Ishikawa (cell line): Measurements from ENCODE around the gene FADS6.

Source experiments
- CEBPB ChIP-seq: IDR thresholded peaks from 2 replicates; pipeline ENCODE4 v1.6.1; 2012
- CREB1 ChIP-seq: IDR thresholded peaks from 2 replicates; pipeline ENCODE4 v1.6.1; 2012; ENCODE audit warnings: low read depth
- EGR1 ChIP-seq: IDR thresholded peaks from 2 replicates; pipeline ENCODE4 v1.6.1; 2012
- EP300 ChIP-seq: IDR thresholded peaks from 2 replicates; pipeline ENCODE4 v1.6.1; 2012; ENCODE audit warnings: borderline replicate concordance
- FOXM1 ChIP-seq: IDR thresholded peaks from 2 replicates; pipeline ENCODE4 v1.6.1; 2012; ENCODE audit warnings: low read depth, borderline replicate concordance
- NFIC ChIP-seq: IDR thresholded peaks from 2 replicates; pipeline ENCODE4 v1.6.1; 2012
- RAD21 ChIP-seq: IDR thresholded peaks from 2 replicates; pipeline ENCODE4 v1.6.1; 2012; ENCODE audit warnings: low read depth
- REST ChIP-seq: IDR thresholded peaks from 2 replicates; pipeline ENCODE4 v1.6.1; 2012; ENCODE audit warnings: low read depth, mild to moderate bottlenecking
- TAF1 ChIP-seq: IDR thresholded peaks from 2 replicates; pipeline ENCODE4 v1.6.1; 2012; ENCODE audit warnings: low read depth, mild to moderate bottlenecking
- TCF12 ChIP-seq: IDR thresholded peaks from 2 replicates; pipeline ENCODE4 v1.6.1; 2012; ENCODE audit warnings: low read depth
- TEAD4 ChIP-seq: IDR thresholded peaks from 2 replicates; pipeline ENCODE4 v1.6.1; 2012
- YY1 ChIP-seq: IDR thresholded peaks from 2 replicates; pipeline ENCODE4 v1.6.1; 2012; ENCODE audit warnings: low read depth
- ZBTB7A ChIP-seq: IDR thresholded peaks from 2 replicates; pipeline ENCODE4 v1.6.1; 2012; ENCODE audit warnings: low read depth
- TF ChIP-seq, protein P1 (sequence below): IDR thresholded peaks from 2 replicates; pipeline ENCODE4 v1.6.1; 2012
- TF ChIP-seq, protein P2 (sequence below): IDR thresholded peaks from 2 replicates; pipeline ENCODE4 v1.6.1; 2012

The FADS6 gene

GRCh38 chr17:74848656-74849399 lies 44.6 kb downstream of the FADS6 start:
- TF ChIP-seq, protein P1, sequence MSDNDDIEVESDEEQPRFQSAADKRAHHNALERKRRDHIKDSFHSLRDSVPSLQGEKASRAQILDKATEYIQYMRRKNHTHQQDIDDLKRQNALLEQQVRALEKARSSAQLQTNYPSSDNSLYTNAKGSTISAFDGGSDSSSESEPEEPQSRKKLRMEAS: peak; percentile 44; the same call in 1 of the 2 replicates
- TF ChIP-seq NFIC: no peak

DNA sequence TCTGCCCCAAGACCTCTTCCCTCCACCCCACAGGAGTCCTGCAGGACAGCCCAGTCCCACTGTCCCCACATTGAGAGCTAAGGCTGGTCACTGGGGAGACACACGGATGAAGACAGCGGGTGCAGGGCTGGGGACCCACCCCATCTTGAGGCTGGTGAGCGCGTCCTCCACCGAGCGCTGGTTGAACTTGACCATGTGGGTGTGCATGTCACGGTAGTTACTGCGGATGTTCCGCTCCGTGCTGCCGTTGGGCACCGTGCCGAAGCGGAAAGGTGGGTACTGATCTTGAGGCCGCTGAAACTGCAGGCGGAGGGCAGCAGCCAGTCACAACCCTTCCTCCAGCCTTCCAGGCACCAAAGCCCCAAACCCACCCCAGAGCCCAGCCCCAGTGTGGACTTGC lies 46.8 kb downstream of the FADS6 start:
- TF ChIP-seq NFIC (no peak), CREB1 (no peak), TCF12 (no peak), TAF1 (no peak), EGR1 (no peak)

GRCh38 chr17:74843352-74843627 lies 50.1 kb downstream of the FADS6 start:
- TF ChIP-seq RAD21 (no peak), FOXM1 (no peak), TCF12 (no peak), CEBPB (no peak), TAF1 (no peak), REST (no peak), YY1 (no peak), EP300 (no peak), NFIC (no peak), CREB1 (no peak), EGR1 (no peak), TEAD4 (no peak), ZBTB7A (no peak)
- TF ChIP-seq, protein P1: no peak
- TF ChIP-seq, protein P2, sequence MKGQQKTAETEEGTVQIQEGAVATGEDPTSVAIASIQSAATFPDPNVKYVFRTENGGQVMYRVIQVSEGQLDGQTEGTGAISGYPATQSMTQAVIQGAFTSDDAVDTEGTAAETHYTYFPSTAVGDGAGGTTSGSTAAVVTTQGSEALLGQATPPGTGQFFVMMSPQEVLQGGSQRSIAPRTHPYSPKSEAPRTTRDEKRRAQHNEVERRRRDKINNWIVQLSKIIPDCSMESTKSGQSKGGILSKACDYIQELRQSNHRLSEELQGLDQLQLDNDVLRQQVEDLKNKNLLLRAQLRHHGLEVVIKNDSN: no peak

GRCh38 chr17:74842599-74843351 lies 50.7 kb downstream of the FADS6 start:
- no peak for TF ChIP-seq TAF1
- TF ChIP-seq TEAD4: 0 out of 2 replicates have a peak, but pooled peaks have one; percentile 11
- TF ChIP-seq, protein P2: no peak
- no peak for TF ChIP-seq NFIC
- TF ChIP-seq REST: no peak
- TF ChIP-seq RAD21: peak; percentile 65
- no peak for TF ChIP-seq CREB1
- no peak; the same call in 1 of the 2 replicates for TF ChIP-seq CEBPB
- TF ChIP-seq YY1: no peak
- no peak for TF ChIP-seq ZBTB7A
- TF ChIP-seq EGR1: peak; percentile 45; the same call in 1 of the 2 replicates
- TF ChIP-seq, protein P1: peak; percentile 61; the same call in 1 of the 2 replicates
- no peak for TF ChIP-seq EP300
- TF ChIP-seq FOXM1: no peak
- peak; percentile 33; the same call in 1 of the 2 replicates for TF ChIP-seq TCF12

GRCh38 chr17:74842146-74842598 lies 51.3 kb downstream of the FADS6 start:
- TF ChIP-seq TAF1 (no peak), TEAD4 (no peak)
- TF ChIP-seq, protein P2: no peak
